ENCODE measurements around the gene TBC1D22B.

DNA sequence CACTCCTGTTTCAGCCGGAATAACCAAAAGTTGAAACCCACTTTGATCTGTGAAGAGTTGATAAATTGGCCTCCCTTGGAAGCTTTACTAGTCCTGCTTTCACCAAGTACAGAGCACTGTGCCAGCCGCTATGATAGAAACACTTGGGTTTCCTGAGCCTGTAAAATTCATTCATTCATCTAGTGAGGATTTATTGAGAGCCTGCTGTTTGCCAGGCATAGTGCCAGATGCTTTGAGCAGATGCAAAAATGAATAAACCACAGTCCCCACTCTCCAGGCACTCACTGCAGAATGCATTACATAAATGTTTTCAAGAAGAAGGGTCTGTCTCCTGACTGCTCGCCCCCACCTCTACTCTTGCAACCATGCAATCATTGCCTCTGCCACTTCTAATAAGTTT is 25.7 kb downstream of the TBC1D22B start:
- TF ChIP-seq, protein P1, sequence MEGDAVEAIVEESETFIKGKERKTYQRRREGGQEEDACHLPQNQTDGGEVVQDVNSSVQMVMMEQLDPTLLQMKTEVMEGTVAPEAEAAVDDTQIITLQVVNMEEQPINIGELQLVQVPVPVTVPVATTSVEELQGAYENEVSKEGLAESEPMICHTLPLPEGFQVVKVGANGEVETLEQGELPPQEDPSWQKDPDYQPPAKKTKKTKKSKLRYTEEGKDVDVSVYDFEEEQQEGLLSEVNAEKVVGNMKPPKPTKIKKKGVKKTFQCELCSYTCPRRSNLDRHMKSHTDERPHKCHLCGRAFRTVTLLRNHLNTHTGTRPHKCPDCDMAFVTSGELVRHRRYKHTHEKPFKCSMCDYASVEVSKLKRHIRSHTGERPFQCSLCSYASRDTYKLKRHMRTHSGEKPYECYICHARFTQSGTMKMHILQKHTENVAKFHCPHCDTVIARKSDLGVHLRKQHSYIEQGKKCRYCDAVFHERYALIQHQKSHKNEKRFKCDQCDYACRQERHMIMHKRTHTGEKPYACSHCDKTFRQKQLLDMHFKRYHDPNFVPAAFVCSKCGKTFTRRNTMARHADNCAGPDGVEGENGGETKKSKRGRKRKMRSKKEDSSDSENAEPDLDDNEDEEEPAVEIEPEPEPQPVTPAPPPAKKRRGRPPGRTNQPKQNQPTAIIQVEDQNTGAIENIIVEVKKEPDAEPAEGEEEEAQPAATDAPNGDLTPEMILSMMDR (IDR thresholded peaks at IDR 0.05), result no peak
- no peak for TF ChIP-seq POLR2A (IDR thresholded peaks at IDR 0.05)
